Natural killer cell (primary cell): Measurements from ENCODE around the gene LRRC71. TPM values are rescaled to one million over a fixed set of nuclear protein-coding genes. Genes with fewer than 3 reads are reported as not detected.

Experiments
- ATAC-seq, 3 donors: fragments of 150-1000 bp in 2 of 3; fragments of 200-7000 bp in 1 of 3; cut with Tn5 transposase; 1 replicate in 1 of 3; 2 replicates in 2 of 3; pipeline ENCODE4 v1.10.0; 2021; ENCODE audit warnings: mild to moderate bottlenecking in 2 of 3, moderate library complexity in 2 of 3
- DNase-seq, 2 donors: peaks; one replicate each; pipeline versions ENCODE4 v3.0.0 to v3.0.0-alpha.2; 2013 to 2021; ENCODE audit warnings: mixed read lengths in 1 of 2
- H3K27ac ChIP-seq: one replicate; pipeline ENCODE4 v1.5.1; 2013; ENCODE audit warnings: mild to moderate bottlenecking, low read length
- H3K27me3 ChIP-seq: one replicate; pipeline ENCODE4 v1.6.1; 2013; ENCODE audit warnings: low read length; ENCODE audit not compliant: control insufficient read depth, insufficient read depth
- H3K36me3 ChIP-seq: one replicate; pipeline ENCODE4 v1.6.1; 2013; ENCODE audit warnings: low read length; ENCODE audit not compliant: control insufficient read depth, insufficient read depth
- H3K4me1 ChIP-seq: one replicate; pipeline ENCODE4 v1.6.1; 2013; ENCODE audit warnings: low read length; ENCODE audit not compliant: control insufficient read depth, insufficient read depth
- H3K4me3 ChIP-seq: one replicate; pipeline ENCODE4 v1.5.1; 2013; ENCODE audit warnings: low read length
- H3K9me3 ChIP-seq: one replicate; pipeline ENCODE4 v1.6.1; 2013; ENCODE audit warnings: low read length; ENCODE audit not compliant: control insufficient read depth, insufficient read depth
- H3K27ac Mint-ChIP-seq, 2 donors: one replicate each; pipeline ENCODE4 v1.8.0; 2022; ENCODE audit warnings: mild to moderate bottlenecking in 2 of 2, mixed read lengths in 2 of 2, moderate library complexity in 1 of 2
- H3K27me3 Mint-ChIP-seq, 2 donors: one replicate each; pipeline ENCODE4 v1.8.0; 2022; ENCODE audit warnings: low read depth in 2 of 2, mixed read lengths in 2 of 2
- H3K36me3 Mint-ChIP-seq: one replicate; pipeline ENCODE4 v1.8.0; 2022; ENCODE audit warnings: mixed read lengths
- H3K4me1 Mint-ChIP-seq, 2 donors: one replicate each; pipeline ENCODE4 v1.8.0; 2022; ENCODE audit warnings: mixed read lengths in 2 of 2
- H3K4me3 Mint-ChIP-seq: one replicate; pipeline ENCODE4 v1.8.0; 2022; ENCODE audit warnings: mild to moderate bottlenecking, moderate library complexity, mixed read lengths
- H3K9me3 Mint-ChIP-seq, 2 donors: one replicate each; pipeline ENCODE4 v1.8.0; 2022; ENCODE audit warnings: mixed read lengths in 2 of 2
- WGBS: methylation state at CpG from one replicate; pipeline ENCODE4 v1.1.7; 2013; ENCODE audit warnings: missing lambda C conversion rate; ENCODE audit not compliant: insufficient coverage; 5-methylcytosine and 5-hydroxymethylcytosine counted together
- intact Hi-C: fragments of 100-400 bp; cut with micrococcal nuclease; formaldehyde crosslinking; loops from one replicate; pipeline ENCODE4 v1.14.2; 2022
- total RNA-seq, 4 donors: library from RNA; stranded (reverse); fragments of 120-200 nt in 1 of 4; gene quantifications; one replicate each; pipeline versions ENCODE4 v1.2.3 to v1.2.4, GENCODE V29; 2013 to 2022
- TF ChIP-seq, protein P1 (sequence below): fragments of 200-600 bp; IDR thresholded peaks from one replicate; pipeline ENCODE4 v1.8.0; 2022; ENCODE audit warnings: antibody characterized with exemption

LRRC71 gene
- total RNA-seq, 3 donors from 2014 or later (not counting 1 experiment from before 2014, with no cell fraction given): not detected

- H3K4me1 ChIP-seq: no peaks in the 10 kb centered on the region
- no peaks in the 10 kb centered on the region for H3K9me3 Mint-ChIP-seq
- no peak overlapping the region for H3K27ac Mint-ChIP-seq
- H3K4me3 ChIP-seq: no peak overlapping the region
- intact Hi-C loops: no loop called here
- no peaks in the 10 kb centered on the region for H3K4me1 Mint-ChIP-seq
- DNase-seq (no peak), ATAC-seq (no peak)
- peaks cover 18 to 28% of the 10 kb centered on the region in 2 donors for H3K27me3 Mint-ChIP-seq
- WGBS: 100% methylated on average over 4 of the region's 4 CpGs
- TF ChIP-seq, protein P1, sequence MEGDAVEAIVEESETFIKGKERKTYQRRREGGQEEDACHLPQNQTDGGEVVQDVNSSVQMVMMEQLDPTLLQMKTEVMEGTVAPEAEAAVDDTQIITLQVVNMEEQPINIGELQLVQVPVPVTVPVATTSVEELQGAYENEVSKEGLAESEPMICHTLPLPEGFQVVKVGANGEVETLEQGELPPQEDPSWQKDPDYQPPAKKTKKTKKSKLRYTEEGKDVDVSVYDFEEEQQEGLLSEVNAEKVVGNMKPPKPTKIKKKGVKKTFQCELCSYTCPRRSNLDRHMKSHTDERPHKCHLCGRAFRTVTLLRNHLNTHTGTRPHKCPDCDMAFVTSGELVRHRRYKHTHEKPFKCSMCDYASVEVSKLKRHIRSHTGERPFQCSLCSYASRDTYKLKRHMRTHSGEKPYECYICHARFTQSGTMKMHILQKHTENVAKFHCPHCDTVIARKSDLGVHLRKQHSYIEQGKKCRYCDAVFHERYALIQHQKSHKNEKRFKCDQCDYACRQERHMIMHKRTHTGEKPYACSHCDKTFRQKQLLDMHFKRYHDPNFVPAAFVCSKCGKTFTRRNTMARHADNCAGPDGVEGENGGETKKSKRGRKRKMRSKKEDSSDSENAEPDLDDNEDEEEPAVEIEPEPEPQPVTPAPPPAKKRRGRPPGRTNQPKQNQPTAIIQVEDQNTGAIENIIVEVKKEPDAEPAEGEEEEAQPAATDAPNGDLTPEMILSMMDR: no peak
- H3K9me3 ChIP-seq: no peaks in the 10 kb centered on the region
- no peak overlapping the region for H3K4me3 Mint-ChIP-seq
- H3K36me3 Mint-ChIP-seq: no peaks in the 10 kb centered on the region
- no peaks in the 10 kb centered on the region for H3K36me3 ChIP-seq
- H3K27ac ChIP-seq: no peak overlapping the region
- no peaks in the 10 kb centered on the region for H3K27me3 ChIP-seq
Observed at GRCh38 chr1:156980551-156980950, 60.1 kb downstream of the LRRC71 start.

Other genes starting within 250 kb of the LRRC71 start
- not detected for gene NES, start 243.2 kb upstream of the LRRC71 start, total RNA-seq
- gene CRABP2, start 215.0 kb upstream of the LRRC71 start, total RNA-seq: 1 to 10 TPM; 3.0 to 3.8 (median 3.0) TPM
- gene METTL25B, start 192.2 kb upstream of the LRRC71 start, total RNA-seq: 10 to 100 TPM; 23.5 to 25.3 (median 23.8) TPM
- gene ISG20L2, start 191.9 kb upstream of the LRRC71 start, total RNA-seq: 10 to 100 TPM; 60.3 to 71.9 (median 68.7) TPM
- 10 to 100 TPM; 15.9 to 19.7 (median 18.7) TPM for gene MRPL24, start 179.5 kb upstream of the LRRC71 start, total RNA-seq
- gene HDGF, start 169.0 kb upstream of the LRRC71 start, total RNA-seq: 100 to 1,000 TPM in 1 of 3 donors, 10 to 100 TPM in 2; 95.3 to 110 (median 96.6) TPM
- 10 to 100 TPM; 66.5 to 92.4 (median 69.1) TPM for gene PRCC, start 153.1 kb upstream of the LRRC71 start, total RNA-seq
- gene SH2D2A, start 103.8 kb upstream of the LRRC71 start, total RNA-seq: 100 to 1,000 TPM; 155 to 324 (median 312) TPM
- gene INSRR, start 61.5 kb upstream of the LRRC71 start, total RNA-seq: under 1 TPM; 0.10 to 0.18 (median 0.14) TPM
- gene NTRK1, start 59.8 kb upstream of the LRRC71 start, total RNA-seq: 10 to 100 TPM in 1 of 3 donors, 1 to 10 TPM in 2; 1.7 to 16.7 (median 2.4) TPM
- 1 to 10 TPM in 1 of 3 donors, under 1 TPM in 2; 0.52 to 1.4 (median 0.80) TPM for gene PEAR1, start 26.9 kb upstream of the LRRC71 start, total RNA-seq
- 1 to 10 TPM; 1.7 to 2.8 (median 2.4) TPM for gene ARHGEF11, start 125.1 kb downstream of the LRRC71 start, total RNA-seq
- not detected for gene ETV3L, start 179.2 kb downstream of the LRRC71 start, total RNA-seq
- gene ETV3, start 217.8 kb downstream of the LRRC71 start, total RNA-seq: 100 to 1,000 TPM in 1 of 3 donors, 10 to 100 TPM in 2; 58.3 to 101 (median 76.6) TPM